GM19099 (cell line): Measurements from ENCODE around the gene MROH7.

ENCODE experiments used
- POLR2A ChIP-seq: IDR thresholded peaks from 3 replicates; pipeline ENCODE4 v1.6.1; 2011; ENCODE audit warnings: low read depth; ENCODE audit not compliant: insufficient read length; ENCODE audit errors: extremely low read depth

Gene MROH7

GRCh38 chr1:54699936-54700525 is 58.4 kb downstream of the MROH7 start:
- no peak for TF ChIP-seq POLR2A

- TF ChIP-seq POLR2A: no peak
Observed at GRCh38 chr1:54701066-54701465, 59.5 kb downstream of the MROH7 start.

- TF ChIP-seq POLR2A: no peak
Observed at GRCh38 chr1:54701996-54702395, 60.4 kb downstream of the MROH7 start.

- no peak for TF ChIP-seq POLR2A
Observed at GRCh38 chr1:54703471-54703870, 61.9 kb downstream of the MROH7 start.

- no peak for TF ChIP-seq POLR2A
Observed at GRCh38 chr1:54705153-54705552, 63.6 kb downstream of the MROH7 start.

GRCh38 chr1:54706419-54706818 is 64.8 kb downstream of the MROH7 start:
- no peak for TF ChIP-seq POLR2A

- TF ChIP-seq POLR2A: no peak
Observed at GRCh38 chr1:54708385-54708784, 66.8 kb downstream of the MROH7 start.

GRCh38 chr1:54709547-54710292 is 68.1 kb downstream of the MROH7 start:
- no peak for TF ChIP-seq POLR2A

- TF ChIP-seq POLR2A: no peak
Observed at GRCh38 chr1:54710434-54710833, 68.8 kb downstream of the MROH7 start.

- TF ChIP-seq POLR2A: no peak
Observed at GRCh38 chr1:54710841-54711240, 69.3 kb downstream of the MROH7 start.

- no peak for TF ChIP-seq POLR2A
Observed at GRCh38 chr1:54711536-54711935, 70.0 kb downstream of the MROH7 start.

- TF ChIP-seq POLR2A: no peak
Observed at GRCh38 chr1:54714881-54715492, 73.4 kb downstream of the MROH7 start.

- peak; percentile 92 for TF ChIP-seq POLR2A
Observed at GRCh38 chr1:54715493-54716298, 74.1 kb downstream of the MROH7 start, which contains the start of gene TTC4. TTC4 (plus strand) TSS chr1:54715861; CDS start chr1:54715909, 48 bp downstream.

- no peak for TF ChIP-seq POLR2A
Observed at GRCh38 chr1:54716299-54717047, 74.9 kb downstream of the MROH7 start.
